ENCODE data around the gene KIAA1958.

The KIAA1958 gene

GRCh38 chr9:112541685-112542084 is 55.1 kb downstream of the KIAA1958 start:
- H3K4me3 ChIP-seq (replicated peaks; ENCODE audit: low read depth, low read length): no peak overlapping the region
- H3K36me3 ChIP-seq (ENCODE audit: control insufficient read depth, insufficient read depth, low read length): no peaks in the 10 kb centered on the region
- TF ChIP-seq CTCF (IDR thresholded peaks at IDR 0.05; ENCODE audit: insufficient read depth, low read length, poor library complexity, severe bottlenecking): no peak
- H3K27me3 ChIP-seq (replicated peaks; ENCODE audit: control insufficient read depth, insufficient read depth, low read length): no peaks in the 10 kb centered on the region
- no peak for DNase-seq (ENCODE audit: extremely low read depth, insufficient read length)

GRCh38 chr9:112542593-112543292 is 56.1 kb downstream of the KIAA1958 start:
- no peak for DNase-seq (ENCODE audit: extremely low read depth, insufficient read length)
- no peaks in the 10 kb centered on the region for H3K27me3 ChIP-seq (replicated peaks; ENCODE audit: control insufficient read depth, insufficient read depth, low read length)
- no peak for TF ChIP-seq CTCF (IDR thresholded peaks at IDR 0.05; ENCODE audit: insufficient read depth, low read length, poor library complexity, severe bottlenecking)
- no peak overlapping the region for H3K4me3 ChIP-seq (replicated peaks; ENCODE audit: low read depth, low read length)
- H3K36me3 ChIP-seq (ENCODE audit: control insufficient read depth, insufficient read depth, low read length): no peaks in the 10 kb centered on the region

- no peak for TF ChIP-seq CTCF (IDR thresholded peaks at IDR 0.05; ENCODE audit: insufficient read depth, low read length, poor library complexity, severe bottlenecking)
These were observed 57.9 kb downstream of the KIAA1958 start for GRCh38 chr9:112544477-112544876.

GRCh38 chr9:112545237-112545636 is 58.6 kb downstream of the KIAA1958 start:
- Histone ChIP-seq H3K36me3 (ENCODE audit: control insufficient read depth, insufficient read depth, low read length) (no peaks in the 10 kb centered on the region), H3K4me3 (replicated peaks; ENCODE audit: low read depth, low read length) (no peak overlapping the region), H3K27me3 (replicated peaks; ENCODE audit: control insufficient read depth, insufficient read depth, low read length) (no peaks in the 10 kb centered on the region)
- DNase-seq (ENCODE audit: extremely low read depth, insufficient read length): no peak
- TF ChIP-seq CTCF (IDR thresholded peaks at IDR 0.05; ENCODE audit: insufficient read depth, low read length, poor library complexity, severe bottlenecking): no peak

More at GRCh38 chr9:112544477-112544876, 57.9 kb downstream of the KIAA1958 start:
- H3K36me3 ChIP-seq (ENCODE audit: control insufficient read depth, insufficient read depth, low read length): no peaks in the 10 kb centered on the region
- no peak for DNase-seq (ENCODE audit: extremely low read depth, insufficient read length)
- no peak overlapping the region for H3K4me3 ChIP-seq (replicated peaks; ENCODE audit: low read depth, low read length)
- no peaks in the 10 kb centered on the region for H3K27me3 ChIP-seq (replicated peaks; ENCODE audit: control insufficient read depth, insufficient read depth, low read length)

- TF ChIP-seq CTCF (IDR thresholded peaks at IDR 0.05; ENCODE audit: insufficient read depth, low read length, poor library complexity, severe bottlenecking): no peak
- H3K4me3 ChIP-seq (replicated peaks; ENCODE audit: low read depth, low read length): no peak overlapping the region
- H3K27me3 ChIP-seq (replicated peaks; ENCODE audit: control insufficient read depth, insufficient read depth, low read length): no peaks in the 10 kb centered on the region
- H3K36me3 ChIP-seq (ENCODE audit: control insufficient read depth, insufficient read depth, low read length): no peaks in the 10 kb centered on the region
- no peak for DNase-seq (ENCODE audit: extremely low read depth, insufficient read length)
These were observed 59.8 kb downstream of the KIAA1958 start for GRCh38 chr9:112546149-112547012.

All from GM06990 (cell line).